H1 (cell line): Measurements from ENCODE around the gene IFNA2. TPM values are rescaled to one million over a fixed set of nuclear protein-coding genes. Genes with fewer than 3 reads are reported as not detected.
"Not testable (repeated sequence)": the region's sequence is repeated elsewhere in the genome, so short reads cannot be mapped to it uniquely, and the experiment has no call there.

Source experiments
- CTCF ChIA-PET: fragments of 300-600 bp; sonication (Branson Sonifier 250); formaldehyde crosslinking; loops from one replicate; lab custom pipeline; 2021; ENCODE audit not compliant: partially characterized antibody; lab: Charles Lee
- POLR2A ChIA-PET: fragments of 300-600 bp; sonication (Branson Sonifier 250); formaldehyde crosslinking; loops from one replicate; lab custom pipeline; 2021; ENCODE audit warnings: inconsistent platforms; ENCODE audit not compliant: partially characterized antibody; lab: Charles Lee
- DNase-seq, 2 experiments: peaks; one replicate each; pipeline versions ENCODE4 v3.0.0 to v3.0.0-alpha.2; 2010 to 2022; ENCODE audit warnings: low spot score in 2 of 2, low read depth in 1 of 2, mixed read lengths in 1 of 2
- FAIRE-seq: peaks from 2 replicates; lab custom pipeline; 2011; peaks lifted over from hg19 to GRCh38; lab: Jason Lieb, UNC
- H2AFZ ChIP-seq: 2 replicates; pipeline ENCODE4 v1.8.1; 2012; ENCODE audit warnings: low read length, inconsistent platforms
- H2AK5ac ChIP-seq: 2 replicates; pipeline ENCODE4 v1.6.1; 2013; ENCODE audit warnings: low read depth, low read length
- H2BK120ac ChIP-seq: replicated peaks from 2 replicates; pipeline ENCODE3; 2013; ENCODE audit warnings: low read depth, low read length, inconsistent platforms
- H2BK12ac ChIP-seq: 2 replicates; pipeline ENCODE4 v1.6.1; 2013; ENCODE audit warnings: low read depth, low read length
- H2BK15ac ChIP-seq: 2 replicates; pipeline ENCODE4 v1.6.1; 2013; ENCODE audit warnings: low read length
- H2BK20ac ChIP-seq: 2 replicates; pipeline ENCODE4 v1.6.1; 2013; ENCODE audit warnings: low read length
- H2BK5ac ChIP-seq: 2 replicates; pipeline ENCODE4 v1.6.1; 2013; ENCODE audit warnings: low read depth, low read length
- H3K14ac ChIP-seq: 2 replicates; pipeline ENCODE4 v1.6.1; 2013; ENCODE audit warnings: inconsistent platforms; ENCODE audit not compliant: insufficient read length
- H3K18ac ChIP-seq: 2 replicates; pipeline ENCODE4 v1.6.1; 2013; ENCODE audit warnings: low read length; ENCODE audit errors: extremely low read depth
- H3K23ac ChIP-seq: 2 replicates; pipeline ENCODE4 v1.6.1; 2013; ENCODE audit warnings: inconsistent platforms; ENCODE audit not compliant: insufficient read length
- H3K23me2 ChIP-seq: 2 replicates; pipeline ENCODE4 v1.6.1; 2013; ENCODE audit warnings: low read depth, low read length
- H3K27ac ChIP-seq: 2 replicates; pipeline ENCODE4 v1.6.1; 2011; ENCODE audit warnings: low read depth, low read length, inconsistent platforms
- H3K27me3 ChIP-seq, 4 experiments: replicated peaks in 1 of 4; 1 replicate in 1 of 4; 2 replicates in 3 of 4; pipeline versions ENCODE4 v1.6.1 to v1.8.1; 2011 to 2013; ENCODE audit warnings: low read length in 3 of 4, mild to moderate bottlenecking in 3 of 4, inconsistent platforms in 2 of 4, mixed read lengths in 2 of 4, moderate library complexity in 1 of 4; ENCODE audit not compliant: control insufficient read depth in 3 of 4, insufficient read depth in 3 of 4; ENCODE audit errors: extremely low read depth in 1 of 4
- H3K36me3 ChIP-seq, 4 experiments: 2 replicates each; pipeline versions ENCODE4 v1.6.1 to v1.8.1; 2011 to 2013; ENCODE audit warnings: mild to moderate bottlenecking in 4 of 4, low read length in 3 of 4, moderate library complexity in 2 of 4, control low read depth in 1 of 4, inconsistent platforms in 1 of 4; ENCODE audit not compliant: insufficient read depth in 4 of 4, control insufficient read depth in 2 of 4
- H3K4ac ChIP-seq: replicated peaks from 2 replicates; pipeline ENCODE3; 2013; ENCODE audit warnings: low read length, low read depth, mixed read lengths, inconsistent platforms; ENCODE audit not compliant: insufficient read length
- H3K4me1 ChIP-seq, 4 experiments: replicated peaks in 1 of 4; 1 replicate in 1 of 4; 2 replicates in 3 of 4; pipeline versions ENCODE4 v1.6.1 to v1.8.1; 2011 to 2013; ENCODE audit warnings: low read length in 3 of 4, inconsistent platforms in 2 of 4, mixed read lengths in 1 of 4; ENCODE audit not compliant: insufficient read depth in 4 of 4, control insufficient read depth in 3 of 4
- H3K4me2 ChIP-seq, 2 experiments: 2 replicates each; pipeline versions ENCODE4 v1.6.1 to v1.8.1; 2011 to 2013; ENCODE audit warnings: low read depth in 2 of 2, low read length in 2 of 2, control low read depth in 1 of 2, inconsistent platforms in 1 of 2, mild to moderate bottlenecking in 1 of 2; ENCODE audit not compliant: insufficient read depth in 1 of 2
- H3K4me3 ChIP-seq, 4 experiments: fragments of 200-600, 300-600 bp in 1 of 4; sonication (generic), shearing (Covaris generic), sonication (Bioruptor Twin) in 1 of 4; 2 replicates each; pipeline versions ENCODE4 v1.5.1 to v1.8.1; 2011 to 2016; ENCODE audit warnings: low read length in 4 of 4, low read depth in 3 of 4, control low read depth in 2 of 4, inconsistent platforms in 2 of 4, mild to moderate bottlenecking in 2 of 4, mixed read lengths in 1 of 4, moderate library complexity in 1 of 4; ENCODE audit not compliant: insufficient read depth in 2 of 4; ENCODE audit errors: extremely low read depth in 1 of 4
- H3K56ac ChIP-seq: replicated peaks from 2 replicates; pipeline ENCODE3; 2013; ENCODE audit warnings: low read depth, mild to moderate bottlenecking, mixed read lengths, low read length, inconsistent platforms; ENCODE audit not compliant: insufficient read length
- H3K79me1 ChIP-seq: 2 replicates; pipeline ENCODE4 v1.6.1; 2013; ENCODE audit warnings: low read depth, low read length, control low read depth
- H3K79me2 ChIP-seq, 2 experiments: 2 replicates each; pipeline versions ENCODE4 v1.6.1 to v1.8.1; 2012 to 2013; ENCODE audit warnings: low read length in 2 of 2, mild to moderate bottlenecking in 2 of 2, inconsistent platforms in 1 of 2; ENCODE audit not compliant: insufficient read depth in 2 of 2, control insufficient read depth in 1 of 2
- H3K9ac ChIP-seq, 4 experiments: replicated peaks in 1 of 4; 1 replicate in 1 of 4; 2 replicates in 3 of 4; pipeline versions ENCODE4 v1.6.1 to v1.8.1; 2011 to 2013; ENCODE audit warnings: low read depth in 3 of 4, low read length in 3 of 4, control low read depth in 2 of 4, mild to moderate bottlenecking in 2 of 4, moderate library complexity in 2 of 4, inconsistent platforms in 1 of 4; ENCODE audit errors: extremely low read depth in 1 of 4
- H3K9me3 ChIP-seq, 2 experiments: 2 replicates each; pipeline versions ENCODE4 v1.6.1 to v1.8.1; 2012 to 2013; ENCODE audit warnings: mild to moderate bottlenecking in 2 of 2, moderate library complexity in 2 of 2, control low read depth in 1 of 2, inconsistent platforms in 1 of 2, low read depth in 1 of 2, low read length in 1 of 2, mixed read lengths in 1 of 2; ENCODE audit not compliant: insufficient read depth in 2 of 2
- H4K20me1 ChIP-seq, 2 experiments: replicated peaks in 1 of 2; 2 replicates each; pipeline versions ENCODE3 to v1.8.1; 2011 to 2013; ENCODE audit warnings: inconsistent platforms in 2 of 2, low read length in 2 of 2, mild to moderate bottlenecking in 1 of 2; ENCODE audit not compliant: insufficient read depth in 2 of 2, control insufficient read depth in 1 of 2
- H4K5ac ChIP-seq: 2 replicates; pipeline ENCODE4 v1.6.1; 2013; ENCODE audit warnings: low read length, low read depth, mixed read lengths, inconsistent platforms; ENCODE audit not compliant: insufficient read length
- H4K8ac ChIP-seq: 2 replicates; pipeline ENCODE4 v1.8.0; 2013; ENCODE audit warnings: mild to moderate bottlenecking, moderate library complexity, low read length, inconsistent platforms; ENCODE audit not compliant: insufficient read depth; ENCODE audit errors: extremely low read depth
- H4K91ac ChIP-seq: replicated peaks from 2 replicates; pipeline ENCODE3; 2013; ENCODE audit warnings: low read length, mixed read lengths, inconsistent platforms; ENCODE audit not compliant: insufficient read length
- WGBS, 2 experiments: shearing (Covaris generic) in 1 of 2; methylation state at CpG; one replicate each; pipeline versions ENCODE4 v1.1.6 to v1.1.7; 2013 to 2015; ENCODE audit warnings: low lambda C conversion rate in 2 of 2, mixed read lengths in 2 of 2, inconsistent platforms in 1 of 2, low coverage in 1 of 2, missing lambda C conversion rate in 1 of 2; ENCODE audit not compliant: insufficient replicate concordance in 2 of 2, insufficient coverage in 1 of 2, insufficient read length in 1 of 2; ENCODE audit errors: extremely low coverage in 1 of 2, missing lambda C conversion rate in 1 of 2; 5-methylcytosine and 5-hydroxymethylcytosine counted together
- polyA plus RNA-seq, 7 experiments: library from polyadenylated mRNA; depleted of rRNA in 3 of 7; stranded (reverse) in 5 of 7; unstranded in 2 of 7; fragments of >200 nt in 5 of 7; fragments of 200-250 nt in 2 of 7; gene quantifications; 1 replicate in 5 of 7; 2 replicates in 1 of 7; 4 replicates in 1 of 7; pipeline versions ENCODE4 v1.2.1 to v1.2.3, GENCODE V29; 2011 to 2013; ENCODE audit warnings: missing spikeins in 2 of 7, mixed read lengths in 2 of 7
- total RNA-seq: library from RNA; stranded (reverse); fragmentation: NEBNext Ultra II Directional; extraction: Animal tissue kit (Norgen Biotek cat#: 25700); gene quantifications from 2 replicates; pipeline ENCODE4 v1.2.1, GENCODE V29; 2021

The IFNA2 gene
- total and polyA plus RNA-seq, 2 of the 8 experiments (the other 6 are each of a cell fraction or from before 2014, with no cell fraction given): not detected

- H3K14ac ChIP-seq, H2BK15ac ChIP-seq, H3K27ac ChIP-seq, H3K4me2 ChIP-seq, H2BK5ac ChIP-seq, H3K9me3 ChIP-seq, H3K4me3 ChIP-seq, H3K4me1 ChIP-seq, H3K23me2 ChIP-seq, H4K91ac ChIP-seq, H3K23ac ChIP-seq, H4K5ac ChIP-seq, H3K9ac ChIP-seq, H2BK120ac ChIP-seq, H3K56ac ChIP-seq, H3K79me1 ChIP-seq, H2AFZ ChIP-seq, H3K18ac ChIP-seq, H2BK12ac ChIP-seq, H3K4ac ChIP-seq, H3K36me3 ChIP-seq, H4K8ac ChIP-seq, FAIRE-seq, H3K79me2 ChIP-seq, POLR2A ChIA-PET, H3K27me3 ChIP-seq, H2AK5ac ChIP-seq, H2BK20ac ChIP-seq, DNase-seq, H4K20me1 ChIP-seq: not testable (repeated sequence)
- WGBS, 2 experiments: 86% methylated on average over 4 of the region's 4 CpGs; no CpG with 5 or more reads in 1 of the 2 experiments
- CTCF ChIA-PET: interaction anchor here (1.3 to 2.3 kb wide), 2 partner anchors 45 to 54 kb away, joined by 4 to 6 read pairs; no protein-coding TSS in a partner anchor
Measured at GRCh38 chr9:21371467-21371866, 13.7 kb downstream of the IFNA2 start.
